ENCODE results near the gene TRIP13.

TRIP13 gene

GRCh38 chr5:854966-855743 lies 37.5 kb upstream of the TRIP13 start:
- Histone ChIP-seq H3K36me3 (replicated peaks; ENCODE audit: insufficient read depth, low read length) (no peaks in the 10 kb centered on the region), H3K4me1 (ENCODE audit: low read length) (no peaks in the 10 kb centered on the region), H3K79me2 (ENCODE audit: low read length) (no peaks in the 10 kb centered on the region), H3K9me3 (replicated peaks; ENCODE audit: insufficient read depth, low read length) (no peaks in the 10 kb centered on the region), H3K4me3 (ENCODE audit: low read length) (no peak overlapping the region), H3K4me2 (ENCODE audit: low read depth, low read length) (no peak overlapping the region), H2AFZ (ENCODE audit: low read length) (no peak overlapping the region), H3K9me2 (replicated peaks; ENCODE audit: insufficient read depth, low read length) (no peaks in the 10 kb centered on the region), H4K20me1 (ENCODE audit: insufficient read depth, low read length) (no peaks in the 10 kb centered on the region), H3K9ac (ENCODE audit: low read length) (no peak overlapping the region), H3F3A (ENCODE audit: insufficient read depth, low read length) (no peaks in the 10 kb centered on the region), H3K27me3 (replicated peaks; ENCODE audit: insufficient read depth, low read length) (no peaks in the 10 kb centered on the region), H3K27ac (ENCODE audit: low read length) (no peak overlapping the region)
- DNase-seq = no peak
- TF ChIP-seq EZH2phosphoT487 (IDR thresholded peaks at IDR 0.05; ENCODE audit: low read length) = no peak
- no peak for TF ChIP-seq CTCF (IDR thresholded peaks at IDR 0.05; ENCODE audit: low read length)
- TF ChIP-seq EZH2 (optimal IDR thresholded peaks at IDR 0.05; ENCODE audit: low read depth, low read length) = no peak

- no peaks in the 10 kb centered on the region for H3K9me3 ChIP-seq (replicated peaks; ENCODE audit: insufficient read depth, low read length)
- no peak overlapping the region for H3K9ac ChIP-seq (ENCODE audit: low read length)
- DNase-seq = no peak
- H3K4me3 ChIP-seq (ENCODE audit: low read length) = no peak overlapping the region
- TF ChIP-seq CTCF (IDR thresholded peaks at IDR 0.05; ENCODE audit: low read length) (no peak), EZH2phosphoT487 (IDR thresholded peaks at IDR 0.05; ENCODE audit: low read length) (no peak), EZH2 (optimal IDR thresholded peaks at IDR 0.05; ENCODE audit: low read depth, low read length) (no peak)
- no peaks in the 10 kb centered on the region for H3K36me3 ChIP-seq (replicated peaks; ENCODE audit: insufficient read depth, low read length)
- no peaks in the 10 kb centered on the region for H3F3A ChIP-seq (ENCODE audit: insufficient read depth, low read length)
- no peaks in the 10 kb centered on the region for H3K9me2 ChIP-seq (replicated peaks; ENCODE audit: insufficient read depth, low read length)
- H4K20me1 ChIP-seq (ENCODE audit: insufficient read depth, low read length) = no peaks in the 10 kb centered on the region
- H3K27me3 ChIP-seq (replicated peaks; ENCODE audit: insufficient read depth, low read length) = no peaks in the 10 kb centered on the region
- H3K4me2 ChIP-seq (ENCODE audit: low read depth, low read length) = no peak overlapping the region
- no peaks in the 10 kb centered on the region for H3K4me1 ChIP-seq (ENCODE audit: low read length)
- H3K79me2 ChIP-seq (ENCODE audit: low read length) = no peaks in the 10 kb centered on the region
- no peak overlapping the region for H2AFZ ChIP-seq (ENCODE audit: low read length)
- H3K27ac ChIP-seq (ENCODE audit: low read length) = no peak overlapping the region
Observed at GRCh38 chr5:855771-856530, 36.7 kb upstream of the TRIP13 start.

GRCh38 chr5:856531-857425 lies 35.9 kb upstream of the TRIP13 start:
- Histone ChIP-seq H3K4me1 (ENCODE audit: low read length) (no peaks in the 10 kb centered on the region), H3K27me3 (replicated peaks; ENCODE audit: insufficient read depth, low read length) (no peaks in the 10 kb centered on the region), H3K36me3 (replicated peaks; ENCODE audit: insufficient read depth, low read length) (no peaks in the 10 kb centered on the region), H3K9me3 (replicated peaks; ENCODE audit: insufficient read depth, low read length) (no peaks in the 10 kb centered on the region), H3K27ac (ENCODE audit: low read length) (no peak overlapping the region), H3F3A (ENCODE audit: insufficient read depth, low read length) (no peaks in the 10 kb centered on the region), H3K4me2 (ENCODE audit: low read depth, low read length) (no peak overlapping the region), H3K79me2 (ENCODE audit: low read length) (no peaks in the 10 kb centered on the region), H3K4me3 (ENCODE audit: low read length) (no peak overlapping the region), H2AFZ (ENCODE audit: low read length) (no peak overlapping the region), H3K9me2 (replicated peaks; ENCODE audit: insufficient read depth, low read length) (no peaks in the 10 kb centered on the region), H3K9ac (ENCODE audit: low read length) (no peak overlapping the region), H4K20me1 (ENCODE audit: insufficient read depth, low read length) (no peaks in the 10 kb centered on the region)
- TF ChIP-seq EZH2 (optimal IDR thresholded peaks at IDR 0.05; ENCODE audit: low read depth, low read length) (no peak), CTCF (IDR thresholded peaks at IDR 0.05; ENCODE audit: low read length) (no peak), EZH2phosphoT487 (IDR thresholded peaks at IDR 0.05; ENCODE audit: low read length) (no peak)
- DNase-seq = no peak

Measured in MM.1S (cell line).